ENCODE measurements around the gene SULT1A1.

DNA sequence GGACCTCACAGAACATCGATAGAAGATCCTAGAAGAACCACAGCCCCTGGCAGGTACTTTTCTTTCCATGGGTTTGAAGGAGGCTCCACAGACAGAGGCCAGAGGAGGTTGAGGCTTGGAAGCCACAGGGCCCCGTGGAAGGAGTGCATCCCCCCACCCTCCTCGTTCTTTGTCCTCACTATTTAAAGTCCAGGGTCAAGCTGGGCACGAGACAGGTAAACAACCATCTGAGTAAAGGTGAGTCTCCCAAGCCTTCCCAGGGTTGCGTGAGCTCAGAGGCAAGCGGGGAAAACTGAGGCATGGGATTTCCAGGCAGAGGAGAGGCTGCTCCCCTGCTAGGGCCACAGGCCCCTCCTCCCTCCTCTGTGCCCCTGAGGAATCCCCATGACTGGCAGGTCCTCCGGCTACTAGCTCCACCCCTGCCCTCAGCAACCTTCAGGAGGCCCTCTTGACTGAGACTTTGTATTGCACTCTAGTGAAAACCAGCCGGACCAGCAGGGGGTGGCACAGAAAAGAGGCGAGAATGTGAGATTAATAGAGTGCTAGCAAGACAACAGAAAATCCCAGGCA is 12.1 kb downstream of the SULT1A1 start:
- TF ChIP-seq, protein P1, sequence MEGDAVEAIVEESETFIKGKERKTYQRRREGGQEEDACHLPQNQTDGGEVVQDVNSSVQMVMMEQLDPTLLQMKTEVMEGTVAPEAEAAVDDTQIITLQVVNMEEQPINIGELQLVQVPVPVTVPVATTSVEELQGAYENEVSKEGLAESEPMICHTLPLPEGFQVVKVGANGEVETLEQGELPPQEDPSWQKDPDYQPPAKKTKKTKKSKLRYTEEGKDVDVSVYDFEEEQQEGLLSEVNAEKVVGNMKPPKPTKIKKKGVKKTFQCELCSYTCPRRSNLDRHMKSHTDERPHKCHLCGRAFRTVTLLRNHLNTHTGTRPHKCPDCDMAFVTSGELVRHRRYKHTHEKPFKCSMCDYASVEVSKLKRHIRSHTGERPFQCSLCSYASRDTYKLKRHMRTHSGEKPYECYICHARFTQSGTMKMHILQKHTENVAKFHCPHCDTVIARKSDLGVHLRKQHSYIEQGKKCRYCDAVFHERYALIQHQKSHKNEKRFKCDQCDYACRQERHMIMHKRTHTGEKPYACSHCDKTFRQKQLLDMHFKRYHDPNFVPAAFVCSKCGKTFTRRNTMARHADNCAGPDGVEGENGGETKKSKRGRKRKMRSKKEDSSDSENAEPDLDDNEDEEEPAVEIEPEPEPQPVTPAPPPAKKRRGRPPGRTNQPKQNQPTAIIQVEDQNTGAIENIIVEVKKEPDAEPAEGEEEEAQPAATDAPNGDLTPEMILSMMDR (IDR thresholded peaks at IDR 0.05; ENCODE audit: low read length): peak; percentile 57
- TF ChIP-seq EZH2 (IDR thresholded peaks at IDR 0.05; ENCODE audit: borderline replicate concordance, low read length): no peak
